HepG2 (cell line): Measurements from ENCODE around the gene PRDX4. TPM values are rescaled to one million over a fixed set of nuclear protein-coding genes. Genes with fewer than 3 reads are reported as not detected.
"Not testable (repeated sequence)": the region's sequence is repeated elsewhere in the genome, so short reads cannot be mapped to it uniquely, and the experiment has no call there.

Source experiments
- ATAC-seq: fragments of 200-7000 bp; cut with Tn5 transposase; 3 replicates; pipeline ENCODE4 v1.9.1; 2020; ENCODE audit warnings: mild to moderate bottlenecking, moderate library complexity
- BruUV-seq: library from RNA; stranded (reverse); fragments of 400-500 nt; replicated peaks from 2 replicates; lab custom pipeline; 2021; lab: Mats Ljungman, UMichigan
- CTCF ChIA-PET: fragments of 300-600 bp; formaldehyde crosslinking; extraction: SDS; loops from one replicate; lab custom pipeline; 2021; ENCODE audit warnings: low total read pairs, inconsistent platforms, low intra/inter-chr PET ratio; lab: Yijun Ruan, JAX
- POLR2A ChIA-PET: fragments of 350-600 bp; sonication (Branson Sonifier 250); formaldehyde crosslinking; loops from one replicate; lab custom pipeline; 2020; ENCODE audit warnings: antibody characterized with exemption, inconsistent platforms; lab: Yijun Ruan, JAX
- DNase-seq: peaks from one replicate; pipeline ENCODE4 v3.0.0-alpha.2; 2015; ENCODE audit warnings: low spot score
- FAIRE-seq: peaks from 3 replicates; lab custom pipeline; 2011; peaks lifted over from hg19 to GRCh38; lab: Jason Lieb, UNC
- H2AFZ ChIP-seq: one replicate; pipeline ENCODE4 v1.6.1; 2011; ENCODE audit warnings: low read length, inconsistent platforms
- H3K27ac ChIP-seq: fragments of 300-600 bp; 3 replicates; pipeline ENCODE4 v1.8.0; 2011; ENCODE audit warnings: mixed run types, mild to moderate bottlenecking, mixed read lengths, low read length, inconsistent platforms; ENCODE audit not compliant: insufficient read depth; ENCODE audit errors: extremely low read length
- H3K27me3 ChIP-seq, 2 experiments: fragments of 200-600 bp in 1 of 2; 2 replicates in 1 of 2; 3 replicates in 1 of 2; pipeline versions ENCODE4 v1.6.0 to v1.8.0; 2011; ENCODE audit warnings: low read length in 2 of 2, mild to moderate bottlenecking in 2 of 2, moderate library complexity in 2 of 2, inconsistent platforms in 1 of 2; ENCODE audit not compliant: insufficient read depth in 2 of 2, control insufficient read depth in 1 of 2
- H3K36me3 ChIP-seq, 2 experiments: fragments of 200-600 bp in 1 of 2; replicated peaks in 1 of 2; 2 replicates in 1 of 2; 3 replicates in 1 of 2; pipeline versions ENCODE4 v1.5.1 to v1.8.0; 2011; ENCODE audit warnings: low read length in 2 of 2, inconsistent platforms in 1 of 2; ENCODE audit not compliant: insufficient read depth in 2 of 2, control insufficient read depth in 1 of 2
- H3K4me1 ChIP-seq: 2 replicates; pipeline ENCODE4 v1.5.1; 2012; ENCODE audit warnings: low read length, inconsistent platforms; ENCODE audit not compliant: insufficient read depth
- H3K4me2 ChIP-seq: 2 replicates; pipeline ENCODE4 v1.6.0; 2011; ENCODE audit warnings: low read depth, low read length, inconsistent platforms
- H3K4me3 ChIP-seq, 3 experiments: fragments of 200-600 bp in 1 of 3; sonication (generic), shearing (Covaris generic) in 1 of 3; replicated peaks in 1 of 3; 2 replicates each; pipeline ENCODE4 v1.5.1; 2011 to 2016; ENCODE audit warnings: low read length in 3 of 3, inconsistent platforms in 2 of 3, low read depth in 2 of 3, mild to moderate bottlenecking in 2 of 3, control low read depth in 1 of 3, mixed read lengths in 1 of 3; ENCODE audit not compliant: insufficient read depth in 1 of 3
- H3K79me2 ChIP-seq: one replicate; pipeline ENCODE4 v1.6.1; 2011; ENCODE audit warnings: low read length, inconsistent platforms; ENCODE audit not compliant: insufficient read depth
- H3K9ac ChIP-seq: 2 replicates; pipeline ENCODE4 v1.6.0; 2011; ENCODE audit warnings: mild to moderate bottlenecking, low read depth, low read length, inconsistent platforms; ENCODE audit not compliant: insufficient read depth
- H3K9me3 ChIP-seq: 2 replicates; pipeline ENCODE4 v1.5.1; 2012; ENCODE audit warnings: mild to moderate bottlenecking, low read length
- H4K20me1 ChIP-seq: 2 replicates; pipeline ENCODE4 v1.6.0; 2011; ENCODE audit warnings: inconsistent platforms, mild to moderate bottlenecking, low read length, moderate library complexity; ENCODE audit not compliant: insufficient read depth
- CENPBD1 ChIP-seq: sonication (generic); formaldehyde crosslinking; IDR thresholded peaks from 2 replicates; pipeline ENCODE4 v1.8.0; 2022; ENCODE audit warnings: missing genetic modification reagents, low read depth, mild to moderate bottlenecking, borderline replicate concordance
- DMTF1 ChIP-seq: sonication (generic); formaldehyde crosslinking; IDR thresholded peaks from 2 replicates; pipeline ENCODE4 v1.4.0; 2020; ENCODE audit warnings: mild to moderate bottlenecking, missing genetic modification reagents
- DRAP1 ChIP-seq: IDR thresholded peaks from 2 replicates; pipeline ENCODE4 v1.6.1; 2016; ENCODE audit warnings: missing genetic modification reagents, missing compliant biosample characterization
- EHMT2 ChIP-seq: fragments of 200-600 bp; sonication (generic); IDR thresholded peaks from 2 replicates; pipeline ENCODE4 v1.7.0; 2017; ENCODE audit warnings: antibody characterized with exemption, low read depth, low read length, borderline replicate concordance
- KLF12 ChIP-seq: sonication (generic); formaldehyde crosslinking; IDR thresholded peaks from 2 replicates; pipeline ENCODE4 v1.4.0; 2020; ENCODE audit warnings: missing genetic modification reagents, borderline replicate concordance
- ZNF558 ChIP-seq: sonication (generic); formaldehyde crosslinking; IDR thresholded peaks from 2 replicates; pipeline ENCODE4 v1.9.0; 2022; ENCODE audit warnings: mild to moderate bottlenecking, missing genetic modification reagents, borderline replicate concordance
- whole genome bisulfite sequencing: methylation state at CpG from one replicate; pipeline ENCODE4 v1.1.6; 2017; ENCODE audit warnings: low lambda C conversion rate; 5-methylcytosine and 5-hydroxymethylcytosine counted together
- in situ Hi-C: cut with HindIII; loops from 2 replicates; pipeline ENCODE4 v1.10.0; 2017; ENCODE audit warnings: low pct_unique_long_range_greater_than_20kb; ENCODE audit not compliant: extremely low pct_ligation_motif_present
- intact Hi-C: fragments of 100-400 bp; cut with micrococcal nuclease; formaldehyde crosslinking; loops from one replicate; pipeline ENCODE4 v1.10.0; 2022; ENCODE audit not compliant: unreplicated experiment
- polyA plus RNA-seq, 8 experiments: library from polyadenylated mRNA; depleted of rRNA in 3 of 8; stranded (reverse) in 7 of 8; unstranded in 1 of 8; fragments of >200 nt; fragmentation: Illumina TruSeq in 4 of 8; extraction: Trizol in 4 of 8; gene quantifications; 2 replicates each; pipeline versions ENCODE4 v1.2.1 to v1.2.3, GENCODE V29; 2011 to 2016; ENCODE audit warnings: low read depth in 4 of 8, missing spikeins in 1 of 8, mixed read lengths in 1 of 8; ENCODE audit not compliant: insufficient read depth in 1 of 8
- total RNA-seq, 5 experiments: library from RNA; depleted of rRNA; stranded (reverse); fragments of >200 nt; fragmentation: Illumina TruSeq; extraction: Trizol; gene quantifications; 2 replicates each; pipeline ENCODE4 v1.2.3, GENCODE V29; 2016; ENCODE audit warnings: low read depth in 1 of 5

The PRDX4 gene
- total and polyA plus RNA-seq, 2 of the 13 experiments (the other 11 are each of a cell fraction or from before 2014, with no cell fraction given): 217 to 252 TPM

GRCh38 chrX:23673108-23673507 is 5.8 kb downstream of the PRDX4 start:
- H3K4me3 ChIP-seq: no peak overlapping the region
- BruUV-seq: no TSS peak
- H3K9ac ChIP-seq: no peak overlapping the region
- H3K27me3 ChIP-seq: no peaks in the 10 kb centered on the region
- H3K4me1 ChIP-seq: no peaks in the 10 kb centered on the region
- no peak overlapping the region for H3K4me2 ChIP-seq
- FAIRE-seq (no peak), DNase-seq (no peak), ATAC-seq (no peak)
- in situ Hi-C loops (no loop called here), intact Hi-C loops (no loop called here)
- H3K79me2 ChIP-seq: peaks cover 17% of the 10 kb centered on the region
- peaks cover 2 to 13% of the 10 kb centered on the region in 2 experiments; a peak in 3 of 5 replicates for H3K36me3 ChIP-seq
- POLR2A ChIA-PET: no interaction called here
- TF ChIP-seq EHMT2: no peak
- no peak overlapping the region for H3K27ac ChIP-seq
- no peaks in the 10 kb centered on the region for H4K20me1 ChIP-seq
- H3K9me3 ChIP-seq: no peaks in the 10 kb centered on the region
- H2AFZ ChIP-seq: no peak overlapping the region
- 87% methylated on average over 2 of the region's 3 CpGs for WGBS
- CTCF ChIA-PET: no interaction called here

GRCh38 chrX:23676486-23676885 is 9.2 kb downstream of the PRDX4 start:
- H3K27me3 ChIP-seq, H3K79me2 ChIP-seq, H3K4me3 ChIP-seq, BruUV-seq, CTCF ChIA-PET, DNase-seq, H3K4me2 ChIP-seq, H4K20me1 ChIP-seq, H3K9me3 ChIP-seq, H3K4me1 ChIP-seq, POLR2A ChIA-PET, FAIRE-seq, in situ Hi-C loops, H3K9ac ChIP-seq, H3K27ac ChIP-seq, H2AFZ ChIP-seq, ATAC-seq, intact Hi-C loops: not testable (repeated sequence)
- peaks cover 2 to 13% of the 10 kb centered on the region in 2 experiments; a peak in 4 of 5 replicates for H3K36me3 ChIP-seq
- WGBS: 100% methylated on average over 3 of the region's 3 CpGs

- Histone ChIP-seq H2AFZ (no peak overlapping the region), H3K9ac (no peak overlapping the region), H3K79me2 (no peaks in the 10 kb centered on the region), H4K20me1 (no peaks in the 10 kb centered on the region), H3K4me1 (no peaks in the 10 kb centered on the region), H3K4me2 (no peak overlapping the region), H3K27ac (no peak overlapping the region), H3K27me3 (no peaks in the 10 kb centered on the region), H3K9me3 (no peaks in the 10 kb centered on the region), H3K4me3 (no peak overlapping the region), H3K36me3 (no peaks in the 10 kb centered on the region)
- intact Hi-C loops (no loop called here), in situ Hi-C loops (loop anchor here (5.0 kb wide), 1 partner anchor 210 kb away; no protein-coding TSS in a partner anchor)
- ATAC-seq (no peak), FAIRE-seq (no peak), DNase-seq (no peak)
- BruUV-seq: no TSS peak
- WGBS: 72% methylated on average over 4 of the region's 8 CpGs
- CTCF ChIA-PET: no interaction called here
- POLR2A ChIA-PET: no interaction called here
- TF ChIP-seq DMTF1 (no peak), CENPBD1 (CRISPR knock-in tag) (no peak), KLF12 (no peak), DRAP1 (CRISPR knock-in tag) (no peak), ZNF558 (no peak)
Observed at GRCh38 chrX:23692166-23692565, 24.9 kb downstream of the PRDX4 start.
